ENCODE measurements around the gene GRIN1.

GRCh38 chr9:137138722-137139467, at the start of gene GRIN1:
- TF ChIP-seq POLR2AphosphoS5 (IDR thresholded peaks at IDR 0.05; ENCODE audit: low read depth, low read length) (no peak), SPI1 (IDR thresholded peaks at IDR 0.05; ENCODE audit: low read depth, low read length) (no peak), POLR2A (IDR thresholded peaks at IDR 0.05; ENCODE audit: low read depth, low read length) (no peak), TAF1 (IDR thresholded peaks at IDR 0.05; ENCODE audit: low read depth, low read length) (no peak), PAX5 (IDR thresholded peaks at IDR 0.05; ENCODE audit: insufficient read depth, low read length, severe bottlenecking) (no peak), POU2F2 (IDR thresholded peaks at IDR 0.05; ENCODE audit: low read depth, low read length) (no peak)
